ENCODE results near the gene WWP2.
"Not testable (repeated sequence)": the region's sequence is repeated elsewhere in the genome, so short reads cannot be mapped to it uniquely, and the experiment has no call there.

WWP2 gene

GRCh38 chr16:69840975-69841374 lies 78.8 kb downstream of the WWP2 start:
- no peaks in the 10 kb centered on the region for H3K4me1 Mint-ChIP-seq (ENCODE audit: low read depth)
- no peaks in the 10 kb centered on the region for H3K9me3 Mint-ChIP-seq
- no peaks in the 10 kb centered on the region for H3K27me3 Mint-ChIP-seq (ENCODE audit: low read depth)
- H3K36me3 Mint-ChIP-seq (ENCODE audit: low read depth): peaks cover 16% of the 10 kb centered on the region
- no peak overlapping the region for H3K27ac Mint-ChIP-seq
- H3K4me3 Mint-ChIP-seq: no peak overlapping the region

- no peaks in the 10 kb centered on the region for H3K9me3 Mint-ChIP-seq
- H3K4me3 Mint-ChIP-seq: no peak overlapping the region
- H3K27me3 Mint-ChIP-seq (ENCODE audit: low read depth): no peaks in the 10 kb centered on the region
- peaks cover 18% of the 10 kb centered on the region for H3K36me3 Mint-ChIP-seq (ENCODE audit: low read depth)
- H3K4me1 Mint-ChIP-seq (ENCODE audit: low read depth): no peaks in the 10 kb centered on the region
- H3K27ac Mint-ChIP-seq: no peak overlapping the region
Measured at GRCh38 chr16:69844441-69844840, 82.3 kb downstream of the WWP2 start.

- H3K36me3 Mint-ChIP-seq (ENCODE audit: low read depth): peaks cover 17% of the 10 kb centered on the region
- no peak overlapping the region for H3K4me3 Mint-ChIP-seq
- H3K27me3 Mint-ChIP-seq (ENCODE audit: low read depth): no peaks in the 10 kb centered on the region
- H3K4me1 Mint-ChIP-seq (ENCODE audit: low read depth): no peaks in the 10 kb centered on the region
- no peak overlapping the region for H3K27ac Mint-ChIP-seq
- no peaks in the 10 kb centered on the region for H3K9me3 Mint-ChIP-seq
Measured at GRCh38 chr16:69845181-69845580, 83.0 kb downstream of the WWP2 start.

- Mint-ChIP-seq H3K36me3 (ENCODE audit: low read depth) (peaks cover 10% of the 10 kb centered on the region), H3K27me3 (ENCODE audit: low read depth) (no peaks in the 10 kb centered on the region), H3K27ac (no peak overlapping the region), H3K4me3 (no peak overlapping the region), H3K4me1 (ENCODE audit: low read depth) (no peaks in the 10 kb centered on the region), H3K9me3 (no peaks in the 10 kb centered on the region)
Measured at GRCh38 chr16:69847643-69848042, 85.5 kb downstream of the WWP2 start.

GRCh38 chr16:69848637-69849545 lies 86.8 kb downstream of the WWP2 start:
- no peaks in the 10 kb centered on the region for H3K4me1 Mint-ChIP-seq (ENCODE audit: low read depth)
- H3K36me3 Mint-ChIP-seq (ENCODE audit: low read depth): peaks cover 8% of the 10 kb centered on the region
- H3K4me3 Mint-ChIP-seq: no peak overlapping the region
- H3K27ac Mint-ChIP-seq: no peak overlapping the region
- no peaks in the 10 kb centered on the region for H3K27me3 Mint-ChIP-seq (ENCODE audit: low read depth)
- H3K9me3 Mint-ChIP-seq: no peaks in the 10 kb centered on the region

GRCh38 chr16:69851491-69852240 lies 89.5 kb downstream of the WWP2 start:
- Mint-ChIP-seq H3K4me1 (ENCODE audit: low read depth) (no peaks in the 10 kb centered on the region), H3K27me3 (ENCODE audit: low read depth) (no peaks in the 10 kb centered on the region), H3K9me3 (no peaks in the 10 kb centered on the region), H3K36me3 (ENCODE audit: low read depth) (peaks cover 9% of the 10 kb centered on the region), H3K4me3 (no peak overlapping the region), H3K27ac (no peak overlapping the region)

GRCh38 chr16:69852815-69853214 lies 90.7 kb downstream of the WWP2 start:
- Mint-ChIP-seq H3K27ac (no peak overlapping the region), H3K4me3 (no peak overlapping the region), H3K27me3 (ENCODE audit: low read depth) (no peaks in the 10 kb centered on the region), H3K9me3 (no peaks in the 10 kb centered on the region), H3K4me1 (ENCODE audit: low read depth) (peaks cover 3% of the 10 kb centered on the region), H3K36me3 (ENCODE audit: low read depth) (peaks cover 9% of the 10 kb centered on the region)

GRCh38 chr16:69853481-69853880 lies 91.3 kb downstream of the WWP2 start:
- Mint-ChIP-seq H3K27ac (no peak overlapping the region), H3K36me3 (ENCODE audit: low read depth) (peaks cover 10% of the 10 kb centered on the region), H3K4me1 (ENCODE audit: low read depth) (peaks cover 4% of the 10 kb centered on the region), H3K27me3 (ENCODE audit: low read depth) (no peaks in the 10 kb centered on the region), H3K9me3 (no peaks in the 10 kb centered on the region), H3K4me3 (no peak overlapping the region)

GRCh38 chr16:69854776-69855175 lies 92.6 kb downstream of the WWP2 start:
- not testable (repeated sequence) for H3K9me3 Mint-ChIP-seq, H3K4me3 Mint-ChIP-seq

GRCh38 chr16:69855592-69855991 lies 93.5 kb downstream of the WWP2 start:
- H3K4me1 Mint-ChIP-seq (ENCODE audit: low read depth): peaks cover 5% of the 10 kb centered on the region
- no peak overlapping the region for H3K4me3 Mint-ChIP-seq
- H3K9me3 Mint-ChIP-seq: no peaks in the 10 kb centered on the region
- H3K27ac Mint-ChIP-seq: no peak overlapping the region
- H3K36me3 Mint-ChIP-seq (ENCODE audit: low read depth): peaks cover 15% of the 10 kb centered on the region
- no peaks in the 10 kb centered on the region for H3K27me3 Mint-ChIP-seq (ENCODE audit: low read depth)

More at GRCh38 chr16:69854776-69855175, 92.6 kb downstream of the WWP2 start:
- H3K27me3 Mint-ChIP-seq (ENCODE audit: low read depth); H3K27ac Mint-ChIP-seq; H3K4me1 Mint-ChIP-seq (ENCODE audit: low read depth): not testable (repeated sequence)
- peaks cover 15% of the 10 kb centered on the region for H3K36me3 Mint-ChIP-seq (ENCODE audit: low read depth)

- H3K4me1 Mint-ChIP-seq (ENCODE audit: low read depth): peaks cover 5% of the 10 kb centered on the region
- no peaks in the 10 kb centered on the region for H3K9me3 Mint-ChIP-seq
- no peak overlapping the region for H3K27ac Mint-ChIP-seq
- H3K4me3 Mint-ChIP-seq: no peak overlapping the region
- H3K36me3 Mint-ChIP-seq (ENCODE audit: low read depth): peaks cover 12% of the 10 kb centered on the region
- no peaks in the 10 kb centered on the region for H3K27me3 Mint-ChIP-seq (ENCODE audit: low read depth)
Measured at GRCh38 chr16:69858191-69859104, 96.3 kb downstream of the WWP2 start.

- H3K9me3 Mint-ChIP-seq: no peaks in the 10 kb centered on the region
- no peak overlapping the region for H3K4me3 Mint-ChIP-seq
- H3K36me3 Mint-ChIP-seq (ENCODE audit: low read depth): peaks cover 12% of the 10 kb centered on the region
- H3K27me3 Mint-ChIP-seq (ENCODE audit: low read depth): no peaks in the 10 kb centered on the region
- peaks cover 5% of the 10 kb centered on the region for H3K4me1 Mint-ChIP-seq (ENCODE audit: low read depth)
- no peak overlapping the region for H3K27ac Mint-ChIP-seq
Measured at GRCh38 chr16:69859105-69859989, 97.2 kb downstream of the WWP2 start.
